GM19043 (cell line): Measurements from ENCODE around the gene ARRDC2.

Source experiments
- ATAC-seq: cut with Tn5 transposase; IDR thresholded peaks from one replicate; pipeline ENCODE4 v1.9.1; 2021; ENCODE audit warnings: low read depth; ENCODE audit not compliant: unreplicated experiment

The ARRDC2 gene

DNA sequence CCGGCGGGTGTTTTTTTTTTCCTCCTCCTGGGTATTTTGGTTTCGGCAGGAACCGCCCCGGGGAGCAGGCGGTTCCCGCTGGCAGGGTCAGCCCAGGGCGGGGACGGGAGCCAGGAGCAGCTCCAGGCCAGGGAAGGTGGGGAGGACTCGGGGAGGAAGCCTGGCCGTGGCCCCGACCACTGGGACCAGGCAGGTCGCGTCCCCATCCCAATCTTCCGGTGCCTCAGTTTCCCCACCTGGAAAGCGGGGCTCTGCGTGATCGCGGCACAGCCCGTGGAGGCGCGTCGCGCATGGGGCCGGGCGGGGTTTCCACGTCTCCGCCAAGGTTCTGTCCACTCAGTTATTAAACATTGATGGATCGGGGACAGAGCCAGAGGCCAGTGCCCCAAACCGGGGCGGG is 43.9 kb downstream of the ARRDC2 start:
- no peak for ATAC-seq

DNA sequence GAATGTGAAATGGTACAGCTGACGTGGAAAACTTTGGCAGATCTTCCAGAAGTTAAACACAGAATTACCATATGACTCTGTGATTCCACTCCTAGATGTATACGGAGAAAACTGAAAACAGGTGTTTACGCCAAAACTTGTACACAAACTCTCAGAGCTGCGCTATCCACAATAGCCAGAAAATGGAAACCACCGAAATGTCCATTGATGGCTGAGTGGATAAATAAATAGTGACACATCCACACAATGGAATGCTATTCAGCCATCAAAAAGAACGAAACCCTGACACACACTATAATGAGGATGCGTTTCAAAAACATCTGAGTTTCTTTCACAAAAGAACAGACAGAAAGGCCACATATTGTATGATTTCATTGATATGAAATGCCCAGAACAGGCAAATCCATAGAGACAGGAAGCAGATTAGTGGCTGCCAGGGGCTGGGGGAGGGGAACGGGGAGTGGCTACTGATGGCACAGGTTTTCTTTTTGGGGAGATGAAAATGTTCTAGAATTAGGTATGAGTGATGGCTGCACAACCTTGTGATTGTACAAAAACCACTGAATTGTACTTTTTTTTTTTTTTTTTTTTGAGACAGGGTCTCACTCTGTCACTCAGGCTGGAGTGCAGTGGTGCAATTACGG is 45.7 kb downstream of the ARRDC2 start:
- ATAC-seq: no peak

DNA sequence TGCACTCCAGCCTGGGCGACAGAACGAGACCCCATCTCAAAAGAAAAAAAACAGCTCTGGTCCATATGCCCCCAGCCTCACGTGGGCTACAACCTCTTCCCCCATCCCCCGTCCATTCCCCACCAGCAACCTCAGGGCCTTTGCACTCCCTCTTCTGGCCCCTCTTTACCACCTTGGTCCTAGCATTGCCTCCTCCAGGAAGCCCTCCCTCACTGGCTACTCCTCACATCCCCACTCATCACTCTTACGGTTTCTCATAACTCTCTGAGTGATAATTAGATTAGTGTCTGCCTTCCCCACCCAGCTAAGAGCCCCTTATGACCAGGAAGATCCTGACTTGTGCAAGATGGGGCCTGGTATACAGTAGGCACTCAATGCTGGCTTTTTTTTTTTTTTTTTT is 48.0 kb downstream of the ARRDC2 start:
- no peak for ATAC-seq

DNA sequence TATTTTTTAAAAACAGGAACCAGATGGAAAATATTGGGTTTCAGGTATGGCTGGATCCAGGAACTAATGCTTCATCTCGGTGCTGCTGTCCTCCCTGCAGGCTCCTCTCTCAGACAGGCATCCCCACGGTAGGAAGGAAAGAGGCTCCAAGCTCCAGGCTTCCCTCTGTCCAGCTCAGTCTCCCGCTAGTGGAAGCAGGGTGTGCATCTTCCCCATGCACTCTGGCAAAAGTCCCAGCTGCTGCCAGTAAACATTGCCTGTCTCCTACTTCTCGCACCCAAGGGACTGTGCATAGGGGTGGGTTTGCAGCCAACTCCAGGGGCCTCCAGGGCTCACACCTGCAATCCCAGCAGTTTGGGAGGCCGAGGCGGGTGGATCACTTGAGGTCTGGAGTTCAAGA is 49.6 kb downstream of the ARRDC2 start:
- ATAC-seq: no peak

DNA sequence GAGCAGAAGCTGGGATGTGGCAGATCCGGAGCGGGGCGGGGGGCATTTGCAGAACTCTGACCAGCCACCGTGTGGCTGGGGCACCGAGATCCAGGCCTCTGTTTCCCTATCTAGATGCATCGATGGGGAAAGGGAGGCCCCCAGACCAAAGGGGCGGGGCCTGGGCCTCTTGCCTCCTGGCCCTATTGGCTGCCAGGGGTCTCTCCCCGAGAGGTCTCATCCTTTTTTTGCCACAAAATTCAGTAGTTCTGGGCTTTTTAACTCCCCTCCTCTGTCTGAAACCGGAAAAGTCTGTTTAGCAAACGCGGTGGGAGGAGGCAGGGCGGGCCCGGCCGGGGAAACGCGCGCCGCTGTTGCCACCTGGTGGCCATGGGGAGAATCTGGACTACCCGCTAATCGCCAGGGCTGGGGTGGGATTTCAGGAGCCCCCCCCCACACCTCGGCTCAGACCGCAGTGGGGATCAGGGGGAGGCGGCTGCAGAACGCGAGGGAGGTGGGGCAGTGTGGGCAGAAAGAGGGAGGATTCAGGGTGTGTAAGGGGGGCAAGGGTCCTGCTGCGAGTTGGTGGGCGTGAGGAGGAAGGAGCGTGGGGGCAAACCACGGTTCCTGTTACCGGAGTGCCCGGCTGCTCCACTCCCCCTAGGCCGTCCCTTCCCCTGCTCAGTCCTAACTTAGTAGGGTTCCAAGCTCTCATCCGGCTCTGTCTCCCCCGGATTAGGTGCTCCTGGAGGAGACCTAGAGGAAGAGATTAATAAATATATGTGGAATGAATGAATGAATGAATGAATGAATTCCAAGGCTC is 50.4 kb downstream of the ARRDC2 start:
- ATAC-seq: no peak

DNA sequence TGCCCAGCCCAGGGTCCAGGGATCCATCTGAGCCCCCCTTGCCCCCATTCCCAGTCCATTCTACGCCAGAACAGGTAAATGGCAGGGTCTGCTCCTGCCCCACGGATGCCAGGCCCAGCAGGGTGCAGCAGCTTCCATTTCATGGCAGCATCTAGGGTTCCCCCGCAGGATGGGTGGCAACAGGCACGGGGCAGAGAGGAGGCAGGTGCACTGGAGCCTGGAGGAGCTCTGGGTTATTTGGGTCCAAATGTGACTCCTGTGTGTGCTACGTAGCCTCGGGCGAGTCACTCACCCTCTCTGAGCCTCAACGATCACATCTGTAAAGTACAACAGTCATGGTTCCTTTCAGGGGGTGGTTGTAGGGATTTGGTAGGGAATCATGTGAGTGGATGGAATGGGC is 51.3 kb downstream of the ARRDC2 start:
- ATAC-seq: no peak

DNA sequence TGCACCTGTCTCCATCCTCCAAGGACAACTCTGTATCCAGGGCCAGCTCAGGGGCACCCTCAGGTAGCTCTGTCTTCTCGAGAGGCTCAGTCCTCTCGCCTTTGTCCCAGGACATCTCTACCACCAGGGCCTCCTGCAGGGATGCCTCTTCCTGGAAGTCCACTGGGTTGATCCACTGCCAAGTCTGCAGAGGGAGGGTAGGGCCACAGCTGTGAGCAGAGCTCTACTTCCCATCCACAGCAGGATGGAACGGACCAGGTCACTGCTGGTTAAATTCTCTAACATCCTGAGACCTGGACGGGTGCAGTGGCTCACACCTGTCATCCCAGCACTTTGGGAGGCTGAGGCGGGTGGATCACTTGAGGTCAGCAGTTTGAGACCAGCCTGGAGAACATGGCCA is 51.9 kb downstream of the ARRDC2 start:
- no peak for ATAC-seq

DNA sequence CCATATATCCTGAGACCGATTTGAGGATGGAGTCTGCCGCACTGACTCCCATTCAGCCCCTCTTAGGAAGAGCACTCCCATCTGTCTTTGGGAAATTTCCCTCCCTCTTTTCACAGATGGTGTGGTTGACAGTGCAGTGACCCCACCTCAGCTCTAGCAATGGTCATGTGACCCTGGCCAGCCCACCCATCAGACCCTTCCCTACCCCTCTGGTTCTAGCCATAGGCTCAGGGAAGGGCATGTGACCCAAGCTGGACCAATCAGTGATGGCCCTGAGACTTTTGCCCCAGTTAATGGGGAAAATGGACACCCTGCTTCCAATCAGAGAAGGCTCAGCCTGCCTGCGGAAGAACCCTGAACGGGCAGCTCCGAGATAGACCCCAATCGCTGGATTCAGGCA is 52.5 kb downstream of the ARRDC2 start:
- ATAC-seq: no peak

DNA sequence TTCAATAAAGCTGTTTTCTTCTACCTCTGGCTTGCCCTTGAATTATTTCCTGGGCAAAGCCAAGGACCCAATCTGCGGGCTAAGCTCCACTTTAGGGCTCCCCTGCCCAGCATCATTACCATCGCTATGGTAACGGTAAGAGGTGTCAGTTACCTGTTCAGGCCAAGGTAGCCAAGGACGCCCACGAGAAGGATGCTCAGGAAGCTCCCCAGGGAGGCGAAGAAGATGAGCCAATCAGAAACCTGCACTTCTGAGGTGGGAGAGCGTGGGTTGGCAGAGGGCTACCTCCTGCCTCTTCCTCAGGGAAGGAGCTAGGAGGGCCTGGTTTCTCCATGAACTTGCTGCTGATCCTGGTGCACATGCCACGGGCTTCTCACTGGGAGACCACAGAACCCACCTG is 54.1 kb downstream of the ARRDC2 start:
- ATAC-seq: no peak

DNA sequence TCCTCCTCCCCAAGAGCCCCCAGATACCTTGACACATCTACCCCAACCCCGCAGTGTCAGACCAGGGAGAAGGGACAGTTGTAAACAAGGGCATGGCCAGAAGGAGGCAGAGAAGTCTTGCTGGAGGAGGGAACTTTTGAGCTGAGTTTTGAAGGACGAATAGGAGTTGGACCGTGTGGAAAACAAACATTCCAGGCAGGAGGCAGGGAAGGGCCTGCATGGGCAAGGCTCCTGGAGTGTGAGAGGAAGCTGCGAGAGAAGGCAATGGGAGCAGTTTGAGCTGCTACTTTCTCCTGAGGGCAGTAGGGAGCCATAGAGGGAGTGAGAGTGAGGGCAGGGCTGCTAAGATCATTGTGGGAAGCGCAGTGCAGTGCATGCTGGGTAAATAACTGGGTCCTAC is 55.5 kb downstream of the ARRDC2 start:
- no peak for ATAC-seq
